HepG2 (cell line): ENCODE measurements around the gene CAMK2N2. TPM values are rescaled to one million over a fixed set of nuclear protein-coding genes. Genes with fewer than 3 reads are reported as not detected.
A peak's percentile ranks its signal among the peaks of the same experiment; 100 is the strongest.

Experiments
- ARNTL ChIP-seq: sonication (generic); formaldehyde crosslinking; IDR thresholded peaks from 2 replicates; pipeline ENCODE4 v1.4.0; 2020; ENCODE audit warnings: mild to moderate bottlenecking, missing genetic modification reagents
- CHD2 ChIP-seq: IDR thresholded peaks from 2 replicates; pipeline ENCODE4 v1.6.1; 2011; ENCODE audit warnings: low read depth, low read length, improper control_type of control experiment
- DPF2 ChIP-seq: sonication (generic); formaldehyde crosslinking; IDR thresholded peaks from 2 replicates; pipeline ENCODE4 v1.4.0; 2020; ENCODE audit warnings: mild to moderate bottlenecking, low read depth, missing genetic modification reagents, borderline replicate concordance
- E2F2 ChIP-seq: sonication (generic); formaldehyde crosslinking; IDR thresholded peaks from 2 replicates; pipeline ENCODE4 v1.4.0; 2020; ENCODE audit warnings: missing genetic modification reagents, borderline replicate concordance
- ETV6 ChIP-seq: sonication (generic); formaldehyde crosslinking; conservative IDR thresholded peaks from 2 replicates; pipeline ENCODE4 v1.4.0; 2020; ENCODE audit warnings: missing genetic modification reagents
- EZH2 ChIP-seq: conservative IDR thresholded peaks from 2 replicates; pipeline ENCODE4 v1.6.1; 2012; ENCODE audit warnings: mild to moderate bottlenecking, low read depth, low read length, moderate library complexity
- FOSL1 ChIP-seq: sonication (generic); formaldehyde crosslinking; IDR thresholded peaks from 2 replicates; pipeline ENCODE4 v1.9.0; 2021; ENCODE audit warnings: missing genetic modification reagents, borderline replicate concordance
- FOXJ3 ChIP-seq: sonication (generic); formaldehyde crosslinking; IDR thresholded peaks from 2 replicates; pipeline ENCODE4 v1.4.0; 2020; ENCODE audit warnings: missing genetic modification reagents, mild to moderate bottlenecking, borderline replicate concordance
- HBP1 ChIP-seq: IDR thresholded peaks from 2 replicates; pipeline ENCODE4 v1.6.1; 2016; ENCODE audit warnings: low read depth, control low read depth
- HMGA1 ChIP-seq: sonication (generic); formaldehyde crosslinking; conservative IDR thresholded peaks from 2 replicates; pipeline ENCODE4 v1.4.0; 2020; ENCODE audit warnings: missing genetic modification reagents
- JUND ChIP-seq: sonication (generic); formaldehyde crosslinking; IDR thresholded peaks from 2 replicates; pipeline ENCODE4 v1.8.0; 2022; ENCODE audit warnings: mild to moderate bottlenecking, missing genetic modification reagents
- KDM5B ChIP-seq: sonication (generic); formaldehyde crosslinking; IDR thresholded peaks from 2 replicates; pipeline ENCODE4 v1.4.0; 2020; ENCODE audit warnings: missing genetic modification reagents, mild to moderate bottlenecking, borderline replicate concordance
- MATR3 ChIP-seq: sonication (generic); formaldehyde crosslinking; IDR thresholded peaks from 2 replicates; pipeline ENCODE4 v1.4.0; 2020; ENCODE audit warnings: missing genetic modification reagents
- RFX5 ChIP-seq: IDR thresholded peaks from 2 replicates; pipeline ENCODE4 v1.6.1; 2011; ENCODE audit warnings: low read depth, low read length, improper control_type of control experiment
- TAF15 ChIP-seq: fragments of 200-400 bp; formaldehyde crosslinking; IDR thresholded peaks from one replicate; pipeline ENCODE4 v1.6.1; 2018; ENCODE audit warnings: mild to moderate bottlenecking, low read depth, low read length; ENCODE audit not compliant: poor library complexity, severe bottlenecking
- TCF12 ChIP-seq, 2 experiments: fragments of 450-650 bp in 1 of 2; sonication (generic) in 1 of 2; formaldehyde crosslinking in 1 of 2; IDR thresholded peaks; 2 replicates each; pipeline versions ENCODE4 v1.6.1 to v1.8.0; 2017 to 2022; ENCODE audit warnings: antibody characterized with exemption in 1 of 2, mild to moderate bottlenecking in 1 of 2, missing genetic modification reagents in 1 of 2, moderate library complexity in 1 of 2
- TP53 ChIP-seq: sonication (generic); formaldehyde crosslinking; conservative IDR thresholded peaks from 2 replicates; pipeline ENCODE4 v1.4.0; 2020; ENCODE audit warnings: missing genetic modification reagents
- ZNF367 ChIP-seq: sonication (generic); formaldehyde crosslinking; IDR thresholded peaks from 2 replicates; pipeline ENCODE4 v1.4.0; 2020; ENCODE audit warnings: missing genetic modification reagents, borderline replicate concordance
- ZNF383 ChIP-seq: sonication (generic); formaldehyde crosslinking; IDR thresholded peaks from 2 replicates; pipeline ENCODE4 v1.4.0; 2020; ENCODE audit warnings: missing genetic modification reagents, mild to moderate bottlenecking, borderline replicate concordance
- ZNF503 ChIP-seq: sonication (generic); formaldehyde crosslinking; IDR thresholded peaks from 2 replicates; pipeline ENCODE4 v1.4.0; 2020; ENCODE audit warnings: missing genetic modification reagents
- ZNF790 ChIP-seq: sonication (generic); formaldehyde crosslinking; IDR thresholded peaks from 2 replicates; pipeline ENCODE4 v1.8.0; 2022; ENCODE audit warnings: missing genetic modification reagents, mild to moderate bottlenecking, borderline replicate concordance
- polyA plus RNA-seq, 8 experiments: library from polyadenylated mRNA; depleted of rRNA in 3 of 8; stranded (reverse) in 7 of 8; unstranded in 1 of 8; fragments of >200 nt; fragmentation: Illumina TruSeq in 4 of 8; extraction: Trizol in 4 of 8; gene quantifications; 2 replicates each; pipeline versions ENCODE4 v1.2.1 to v1.2.3, GENCODE V29; 2011 to 2016; ENCODE audit warnings: low read depth in 4 of 8, missing spikeins in 1 of 8, mixed read lengths in 1 of 8; ENCODE audit not compliant: insufficient read depth in 1 of 8
- total RNA-seq, 5 experiments: library from RNA; depleted of rRNA; stranded (reverse); fragments of >200 nt; fragmentation: Illumina TruSeq; extraction: Trizol; gene quantifications; 2 replicates each; pipeline ENCODE4 v1.2.3, GENCODE V29; 2016; ENCODE audit warnings: low read depth in 1 of 5
- TF ChIP-seq, protein P1 (sequence below): sonication (generic); formaldehyde crosslinking; IDR thresholded peaks from 2 replicates; pipeline ENCODE4 v1.4.0; 2020; ENCODE audit warnings: missing genetic modification reagents, low read depth, mild to moderate bottlenecking, borderline replicate concordance
- TF ChIP-seq, protein P2 (sequence below): sonication (generic); formaldehyde crosslinking; IDR thresholded peaks from 2 replicates; pipeline ENCODE4 v1.4.0; 2020; ENCODE audit warnings: mild to moderate bottlenecking, low read depth, missing genetic modification reagents

CAMK2N2 gene
- total and polyA plus RNA-seq, 2 of the 13 experiments (the other 11 are each of a cell fraction or from before 2014, with no cell fraction given), result 0.12 to 0.27 TPM

- TF ChIP-seq DPF2 (CRISPR knock-in tag) (no peak), CHD2 (no peak), E2F2 (CRISPR knock-in tag) (no peak), ARNTL (peak; percentile 87), ZNF790 (CRISPR knock-in tag) (no peak), TAF15 (no peak), FOSL1 (no peak), ETV6 (CRISPR knock-in tag) (no peak), ZNF367 (CRISPR knock-in tag) (no peak), TP53 (CRISPR knock-in tag) (0 out of 2 replicates have a peak, but pooled peaks have one; percentile 62), HMGA1 (CRISPR knock-in tag) (no peak), FOXJ3 (no peak; the same call in 1 of the 2 replicates), KDM5B (no peak), RFX5 (peak; percentile 34; the same call in 1 of the 2 replicates), HBP1 (CRISPR knock-in tag) (peak; percentile 81; the same call in 1 of the 2 replicates), ZNF383 (CRISPR knock-in tag) (no peak), ZNF503 (CRISPR knock-in tag) (peak; percentile 16; the same call in 1 of the 2 replicates), JUND (no peak), MATR3 (CRISPR knock-in tag) (no peak), TCF12 (IDR thresholded peaks at IDR 0.05) (no peak), TCF12 (CRISPR knock-in tag; IDR thresholded peaks at IDR 0.05) (no peak), EZH2 (no peak)
- TF ChIP-seq, protein P1, sequence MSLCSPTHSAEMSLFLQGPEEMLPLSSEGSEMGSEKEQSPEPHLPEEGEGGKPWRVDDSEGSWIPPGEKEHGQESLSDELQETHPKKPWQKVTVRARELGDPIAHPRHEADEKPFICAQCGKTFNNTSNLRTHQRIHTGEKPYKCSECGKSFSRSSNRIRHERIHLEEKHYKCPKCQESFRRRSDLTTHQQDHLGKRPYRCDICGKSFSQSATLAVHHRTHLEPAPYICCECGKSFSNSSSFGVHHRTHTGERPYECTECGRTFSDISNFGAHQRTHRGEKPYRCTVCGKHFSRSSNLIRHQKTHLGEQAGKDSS (CRISPR knock-in tag), result no peak
- TF ChIP-seq, protein P2, sequence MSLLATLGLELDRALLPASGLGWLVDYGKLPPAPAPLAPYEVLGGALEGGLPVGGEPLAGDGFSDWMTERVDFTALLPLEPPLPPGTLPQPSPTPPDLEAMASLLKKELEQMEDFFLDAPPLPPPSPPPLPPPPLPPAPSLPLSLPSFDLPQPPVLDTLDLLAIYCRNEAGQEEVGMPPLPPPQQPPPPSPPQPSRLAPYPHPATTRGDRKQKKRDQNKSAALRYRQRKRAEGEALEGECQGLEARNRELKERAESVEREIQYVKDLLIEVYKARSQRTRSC (CRISPR knock-in tag), result no peak
These were observed 11.8 kb downstream of the CAMK2N2 start, which contains the start of gene EEF1AKMT4 (continued) for GRCh38 chr3:184249412-184250166.
